GM12878 (cell line): ENCODE results near the gene RASL10A. TPM values are rescaled to one million over a fixed set of nuclear protein-coding genes. Genes with fewer than 3 reads are reported as not detected.
A peak's percentile ranks its signal among the peaks of the same experiment; 100 is the strongest.

Experiments
- ATAC-seq: fragments of 200-7000 bp; cut with Tn5 transposase; 3 replicates; pipeline ENCODE4 v1.9.1; 2020; ENCODE audit warnings: mild to moderate bottlenecking, moderate library complexity
- BruUV-seq: library from RNA; stranded (reverse); fragments of 400-500 nt; replicated peaks from 2 replicates; lab custom pipeline; 2021; lab: Mats Ljungman, UMichigan
- CTCF ChIA-PET: fragments of 300-600 bp; sonication (Branson Sonifier 250); formaldehyde crosslinking; extraction: SDS; loops from one replicate; lab custom pipeline; 2021; ENCODE audit warnings: inconsistent platforms; lab: Yijun Ruan, JAX
- POLR2A ChIA-PET: fragments of 350-600 bp; formaldehyde crosslinking; extraction: SDS; loops from one replicate; lab custom pipeline; 2021; ENCODE audit warnings: inconsistent platforms; lab: Charles Lee
- RAD21 ChIA-PET: fragments of 300-600 bp; sonication (Branson Sonifier 250); formaldehyde crosslinking; loops from one replicate; lab custom pipeline; 2023; ENCODE audit warnings: antibody characterized with exemption; ENCODE audit not compliant: unreplicated experiment; lab: Charles Lee
- SMC1A ChIA-PET: fragments of 300-600 bp; sonication (Branson Sonifier 250); formaldehyde crosslinking; loops from one replicate; lab custom pipeline; 2023; ENCODE audit not compliant: unreplicated experiment, uncharacterized antibody; lab: Charles Lee
- DNase-seq: peaks from one replicate; pipeline ENCODE4 v3.0.0-alpha.2; 2011; ENCODE audit warnings: low read depth, low spot score
- FAIRE-seq: peaks from 3 replicates; lab custom pipeline; 2011; peaks lifted over from hg19 to GRCh38; lab: Jason Lieb, UNC
- H2AFZ ChIP-seq: 2 replicates; pipeline ENCODE4 v1.6.0; 2011; ENCODE audit warnings: low read depth, low read length, control low read depth; ENCODE audit not compliant: control insufficient read depth
- H3K27ac ChIP-seq: 2 replicates; pipeline ENCODE4 v1.5.1; 2011; ENCODE audit warnings: control low read depth; ENCODE audit not compliant: control insufficient read depth, insufficient read depth
- H3K27me3 ChIP-seq, 2 experiments: replicated peaks in 1 of 2; 2 replicates each; pipeline versions ENCODE4 v1.6.0 to v1.6.1; 2011; ENCODE audit warnings: low read length in 1 of 2; ENCODE audit not compliant: control insufficient read depth in 2 of 2, insufficient read depth in 2 of 2
- H3K36me3 ChIP-seq, 2 experiments: 2 replicates each; pipeline ENCODE4 v1.5.1; 2011; ENCODE audit warnings: low read length in 1 of 2; ENCODE audit not compliant: control insufficient read depth in 2 of 2, insufficient read depth in 2 of 2
- H3K4me1 ChIP-seq: 2 replicates; pipeline ENCODE4 v1.6.1; 2011; ENCODE audit warnings: mild to moderate bottlenecking, low read length, moderate library complexity, mixed read lengths; ENCODE audit not compliant: control insufficient read depth, insufficient read depth
- H3K4me2 ChIP-seq: 2 replicates; pipeline ENCODE4 v1.6.0; 2011; ENCODE audit warnings: control low read depth; ENCODE audit not compliant: control insufficient read depth, insufficient read depth
- H3K4me3 ChIP-seq: fragments of 200-600 bp; sonication (generic); 2 replicates; pipeline ENCODE4 v1.5.1; 2016
- H3K79me2 ChIP-seq: 2 replicates; pipeline ENCODE4 v1.6.0; 2011; ENCODE audit warnings: low read length; ENCODE audit not compliant: control insufficient read depth, insufficient read depth
- H3K9ac ChIP-seq: 2 replicates; pipeline ENCODE4 v1.8.0; 2011; ENCODE audit warnings: low read length, control low read depth, mixed read lengths; ENCODE audit not compliant: control insufficient read depth, insufficient read depth
- H3K9me3 ChIP-seq: replicated peaks from 3 replicates; pipeline ENCODE4 v1.5.1; 2011; ENCODE audit warnings: mild to moderate bottlenecking, low read length; ENCODE audit not compliant: control insufficient read depth, insufficient read depth
- H4K20me1 ChIP-seq: 2 replicates; pipeline ENCODE4 v1.6.0; 2011; ENCODE audit not compliant: control insufficient read depth, insufficient read depth
- JUNB ChIP-seq: IDR thresholded peaks from 2 replicates; pipeline ENCODE4 v1.6.1; 2016; ENCODE audit warnings: antibody characterized with exemption, mild to moderate bottlenecking
- NFYB ChIP-seq: IDR thresholded peaks from 2 replicates; pipeline ENCODE4 v1.6.1; 2011; ENCODE audit warnings: low read depth, mild to moderate bottlenecking, low read length, improper control_type of control experiment, moderate library complexity; ENCODE audit not compliant: insufficient read depth
- RBBP5 ChIP-seq: fragments of 200-600 bp; sonication (generic); conservative IDR thresholded peaks from 2 replicates; pipeline ENCODE4 v1.6.1; 2016
- RFX5 ChIP-seq: IDR thresholded peaks from 2 replicates; pipeline ENCODE4 v1.6.1; 2011; ENCODE audit warnings: low read depth, low read length, improper control_type of control experiment
- SREBF2 ChIP-seq: IDR thresholded peaks from 2 replicates; pipeline ENCODE4 v1.6.1; 2012; ENCODE audit warnings: mild to moderate bottlenecking, low read length
- SRF ChIP-seq, 2 experiments: IDR thresholded peaks; 2 replicates each; pipeline ENCODE4 v1.6.1; 2011; ENCODE audit warnings: low read depth in 2 of 2, low read length in 2 of 2, mild to moderate bottlenecking in 1 of 2, moderate library complexity in 1 of 2
- WGBS: methylation state at CpG from one replicate; pipeline ENCODE4 v1.1.6; 2016; ENCODE audit warnings: low lambda C conversion rate; ENCODE audit not compliant: insufficient replicate concordance, insufficient coverage; ENCODE audit errors: missing lambda C conversion rate; 5-methylcytosine and 5-hydroxymethylcytosine counted together
- in situ Hi-C: fragments of 300-500 bp; cut with MboI; formaldehyde crosslinking; loops from 9 replicates; pipeline ENCODE4 v1.14.3; 2018; ENCODE audit warnings: mixed read lengths
- intact Hi-C: fragments of 100-400 bp; cut with micrococcal nuclease; formaldehyde crosslinking; loops from one replicate; pipeline ENCODE4 v1.14.2; 2022; ENCODE audit not compliant: unreplicated experiment
- polyA plus RNA-seq, 11 experiments: library from polyadenylated mRNA; depleted of rRNA in 4 of 11; unstranded in 6 of 11; stranded (reverse) in 5 of 11; fragments of >200 nt; fragmentation: Nextera tagmentation in 4 of 11; fragmentation: Illumina TruSeq in 1 of 11; extraction: Ambion mirVana in 4 of 11; extraction: Trizol in 1 of 11; gene quantifications; 1 replicate in 1 of 11; 2 replicates in 10 of 11; pipeline versions ENCODE4 v1.2.1 to v1.2.3, GENCODE V29; 2011 to 2016; ENCODE audit warnings: inconsistent platforms in 2 of 11, missing spikeins in 2 of 11, low read depth in 1 of 11
- total RNA-seq, 4 experiments: library from RNA; depleted of rRNA in 3 of 4; stranded (reverse); fragments of >200 nt in 3 of 4; fragmentation: Illumina TruSeq in 1 of 4; extraction: Trizol in 1 of 4; gene quantifications; 2 replicates each; pipeline versions ENCODE4 v1.2.1 to v1.2.3, GENCODE V29; 2013 to 2021
- TF ChIP-seq, protein P1 (sequence below): IDR thresholded peaks from 2 replicates; pipeline ENCODE4 v1.6.1; 2011; ENCODE audit warnings: borderline replicate concordance, low read depth, mild to moderate bottlenecking, moderate library complexity, mixed read lengths, low read length; ENCODE audit not compliant: insufficient read depth; ENCODE audit errors: extremely low read length

The RASL10A gene
- total and polyA plus RNA-seq, 10 of the 15 experiments (the other 5 are each of a cell fraction or from before 2014, with no cell fraction given), result 0.12 to 0.46 (median 0.21) TPM; not detected in 6

GRCh38 chr22:29314537-29315285, 786 bp downstream of the RASL10A start:
- Histone ChIP-seq H3K79me2 (no peaks in the 10 kb centered on the region), H3K27me3 (peaks cover 7 to 9% of the 10 kb centered on the region in 2 experiments; a peak in 3 of 4 replicates)
- POLR2A ChIA-PET, result interaction anchor here (0.5 kb wide), 1 partner anchor 438 kb away, joined by 3 read pairs; no protein-coding TSS in a partner anchor
- no TSS peak for BruUV-seq
- TF ChIP-seq SRF (IDR thresholded peaks at IDR 0.05; ENCODE audit: low read depth in 2 of 2, low read length in 2 of 2), result no peak
- TF ChIP-seq SREBF2, result no peak
- TF ChIP-seq RBBP5, result no peak
- TF ChIP-seq RFX5, result no peak
- TF ChIP-seq, protein P1, sequence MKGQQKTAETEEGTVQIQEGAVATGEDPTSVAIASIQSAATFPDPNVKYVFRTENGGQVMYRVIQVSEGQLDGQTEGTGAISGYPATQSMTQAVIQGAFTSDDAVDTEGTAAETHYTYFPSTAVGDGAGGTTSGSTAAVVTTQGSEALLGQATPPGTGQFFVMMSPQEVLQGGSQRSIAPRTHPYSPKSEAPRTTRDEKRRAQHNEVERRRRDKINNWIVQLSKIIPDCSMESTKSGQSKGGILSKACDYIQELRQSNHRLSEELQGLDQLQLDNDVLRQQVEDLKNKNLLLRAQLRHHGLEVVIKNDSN, result peak; percentile 3
- TF ChIP-seq JUNB, result no peak
- TF ChIP-seq NFYB, result no peak
- TF ChIP-seq, all 136 proteins: peak for 1
- H3K4me1 ChIP-seq, result no peaks in the 10 kb centered on the region
- H3K36me3 ChIP-seq, result no peaks in the 10 kb centered on the region
- ChIA-PET CTCF (interaction anchor here (0.5 kb wide), 1 partner anchor 125 kb away, joined by 4 read pairs; no protein-coding TSS in a partner anchor), RAD21 (no interaction called here), SMC1A (no interaction called here)
- H3K9me3 ChIP-seq, result no peaks in the 10 kb centered on the region
- DNase-seq, result no peak
- no peak for ATAC-seq
- FAIRE-seq, result no peak
- in situ Hi-C loops, result no loop called here
- H3K27ac ChIP-seq, result no peak overlapping the region
- no peak overlapping the region for H3K9ac ChIP-seq
- no peak overlapping the region for H3K4me3 ChIP-seq
- 28% methylated on average over 55 of the region's 69 CpGs for WGBS
- intact Hi-C loops, result no loop called here
- H2AFZ ChIP-seq, result no peak overlapping the region
- H3K4me2 ChIP-seq, result no peak overlapping the region
- H4K20me1 ChIP-seq, result no peaks in the 10 kb centered on the region
